Measurements from ENCODE around the gene GREB1L.

DNA sequence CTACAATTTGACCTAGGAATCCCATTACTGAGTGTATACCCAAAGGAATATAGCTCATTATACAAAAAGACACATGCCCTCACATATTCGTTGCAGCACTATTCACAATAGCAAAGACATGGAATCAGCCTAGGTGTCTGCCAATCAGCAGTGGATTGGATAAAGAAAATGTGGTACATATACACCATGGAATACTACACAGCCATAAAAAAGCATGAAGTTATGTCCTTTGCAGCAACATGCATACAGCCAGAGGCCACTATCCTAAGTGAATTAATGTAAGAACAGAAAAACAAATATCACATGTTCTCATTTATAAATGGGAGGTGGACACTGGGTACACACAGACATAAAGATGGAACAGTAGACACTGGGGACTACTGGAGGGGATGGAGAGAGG, 54.0 kb downstream of the GREB1L start:
- TF ChIP-seq, protein P1, sequence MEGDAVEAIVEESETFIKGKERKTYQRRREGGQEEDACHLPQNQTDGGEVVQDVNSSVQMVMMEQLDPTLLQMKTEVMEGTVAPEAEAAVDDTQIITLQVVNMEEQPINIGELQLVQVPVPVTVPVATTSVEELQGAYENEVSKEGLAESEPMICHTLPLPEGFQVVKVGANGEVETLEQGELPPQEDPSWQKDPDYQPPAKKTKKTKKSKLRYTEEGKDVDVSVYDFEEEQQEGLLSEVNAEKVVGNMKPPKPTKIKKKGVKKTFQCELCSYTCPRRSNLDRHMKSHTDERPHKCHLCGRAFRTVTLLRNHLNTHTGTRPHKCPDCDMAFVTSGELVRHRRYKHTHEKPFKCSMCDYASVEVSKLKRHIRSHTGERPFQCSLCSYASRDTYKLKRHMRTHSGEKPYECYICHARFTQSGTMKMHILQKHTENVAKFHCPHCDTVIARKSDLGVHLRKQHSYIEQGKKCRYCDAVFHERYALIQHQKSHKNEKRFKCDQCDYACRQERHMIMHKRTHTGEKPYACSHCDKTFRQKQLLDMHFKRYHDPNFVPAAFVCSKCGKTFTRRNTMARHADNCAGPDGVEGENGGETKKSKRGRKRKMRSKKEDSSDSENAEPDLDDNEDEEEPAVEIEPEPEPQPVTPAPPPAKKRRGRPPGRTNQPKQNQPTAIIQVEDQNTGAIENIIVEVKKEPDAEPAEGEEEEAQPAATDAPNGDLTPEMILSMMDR (IDR thresholded peaks at IDR 0.05): no peak
- no peak for TF ChIP-seq POLR2A (IDR thresholded peaks at IDR 0.05)

Measured in tibial nerve (tissue), 3 donors.